OCI-M1 (cell line): ENCODE data around the gene FAXDC2.

Experiments
- DNase-seq: peaks from one replicate; lab custom pipeline; 2025; lab: John Stamatoyannopoulos, UW

FAXDC2 gene

GRCh38 chr5:154794525-154795234 lies 55.7 kb downstream of the FAXDC2 start:
- no peak for DNase-seq

GRCh38 chr5:154793599-154794524 lies 56.5 kb downstream of the FAXDC2 start:
- no peak for DNase-seq

GRCh38 chr5:154791535-154791934 lies 58.9 kb downstream of the FAXDC2 start:
- no peak for DNase-seq

GRCh38 chr5:154788212-154788611 lies 62.2 kb downstream of the FAXDC2 start:
- no peak for DNase-seq

- peak; percentile 48 for DNase-seq
Observed at GRCh38 chr5:154786414-154786813, 64.0 kb downstream of the FAXDC2 start.

GRCh38 chr5:154784856-154785255 lies 65.5 kb downstream of the FAXDC2 start:
- peak; percentile 12 for DNase-seq

GRCh38 chr5:154783774-154784460 lies 66.5 kb downstream of the FAXDC2 start:
- no peak for DNase-seq

- no peak for DNase-seq
Observed at GRCh38 chr5:154782812-154783592, 67.4 kb downstream of the FAXDC2 start.

- peak; percentile 40 for DNase-seq
Observed at GRCh38 chr5:154782326-154782725, 68.1 kb downstream of the FAXDC2 start.

GRCh38 chr5:154780128-154780527 lies 70.3 kb downstream of the FAXDC2 start:
- no peak for DNase-seq

GRCh38 chr5:154779105-154779504 lies 71.3 kb downstream of the FAXDC2 start:
- no peak for DNase-seq

GRCh38 chr5:154778534-154778933 lies 71.9 kb downstream of the FAXDC2 start:
- DNase-seq, result peak; percentile 28

- peak; percentile 72 for DNase-seq
Observed at GRCh38 chr5:154776167-154776566, 74.2 kb downstream of the FAXDC2 start.

GRCh38 chr5:154773326-154773725 lies 77.1 kb downstream of the FAXDC2 start:
- DNase-seq, result peak; percentile 14

- DNase-seq, result no peak
Observed at GRCh38 chr5:154771383-154771901, 79.0 kb downstream of the FAXDC2 start.

GRCh38 chr5:154770111-154770510 lies 80.3 kb downstream of the FAXDC2 start:
- peak; percentile 9 for DNase-seq
